ENCODE data around the gene PSORS1C2. TPM values are rescaled to one million over a fixed set of nuclear protein-coding genes. Genes with fewer than 3 reads are reported as not detected.

The PSORS1C2 gene
- polyA plus RNA-seq, 1 of the 3 experiments (the other 2 are of a cell fraction): not detected

GRCh38 chr6:31126396-31127175, 12.3 kb downstream of the PSORS1C2 start (continued):
- TF ChIP-seq EZH2phosphoT487 (IDR thresholded peaks at IDR 0.05; ENCODE audit: borderline replicate concordance, low read depth): no peak

- Histone ChIP-seq H3K27ac (ENCODE audit: low read depth in 2 of 2, low read length in 1 of 2) (no peak overlapping the region), H3K27me3 (ENCODE audit: insufficient read depth) (no peaks in the 10 kb centered on the region), H3K9me2 (no peaks in the 10 kb centered on the region), H4K20me1 (ENCODE audit: insufficient read depth) (0 out of 2 replicates have a peak, but pooled peaks cover 3% of the 10 kb centered on the region), H3K36me3 (replicated peaks in 1 of 2; ENCODE audit: control insufficient read depth in 1 of 2, insufficient read depth in 2 of 2, low read length in 1 of 2) (no peaks in the 10 kb centered on the region), H3K9me3 (no peaks in the 10 kb centered on the region), H3K4me2 (no peak overlapping the region), H3K79me2 (ENCODE audit: insufficient read depth) (no peaks in the 10 kb centered on the region; the same call in 1 of the 2 replicates), H3K4me1 (ENCODE audit: control insufficient read depth in 1 of 2, insufficient read depth in 2 of 2, low read depth in 1 of 2, low read length in 1 of 2) (peaks cover 2 to 8% of the 10 kb centered on the region in 2 experiments; a peak in 2 of 4 replicates), H2AFZ (ENCODE audit: low read depth) (no peak overlapping the region), H3K4me3 (ENCODE audit: low read depth in 2 of 2, low read length in 1 of 2) (no peak overlapping the region), H3K9ac (no peak overlapping the region), H3F3A (replicated peaks; ENCODE audit: insufficient read depth) (peaks cover 3% of the 10 kb centered on the region)
- DNase-seq: no peak
- CTCF ChIA-PET: interaction anchor here (1.6 to 3.8 kb wide), 3 partner anchors 12 to 241 kb away, joined by 3 to 13 read pairs (median 6); no protein-coding TSS in a partner anchor
- POLR2A ChIA-PET: no interaction called here
- no peak for TF ChIP-seq IRF3 (IDR thresholded peaks at IDR 0.05; ENCODE audit: low read depth, low read length)
- TF ChIP-seq RCOR1 (IDR thresholded peaks at IDR 0.05; ENCODE audit: low read length): no peak
- no peak for TF ChIP-seq MAX (IDR thresholded peaks at IDR 0.05; ENCODE audit: low read depth)
- no peak for TF ChIP-seq REST (IDR thresholded peaks at IDR 0.05; ENCODE audit: low read depth, low read length)
- WGBS (ENCODE audit: low lambda C conversion rate): 43% methylated on average over 11 of the region's 12 CpGs
Observed at GRCh38 chr6:31125586-31126363, 13.1 kb downstream of the PSORS1C2 start.
